ENCODE data around the gene YY2. TPM values are rescaled to one million over a fixed set of nuclear protein-coding genes. Genes with fewer than 3 reads are reported as not detected.
A peak's percentile ranks its signal among the peaks of the same experiment; 100 is the strongest.
"Not testable (repeated sequence)": the region's sequence is repeated elsewhere in the genome, so short reads cannot be mapped to it uniquely, and the experiment has no call there.

Gene YY2
- 1 to 10 TPM in 1 of 2 experiments, under 1 TPM in 1; 0.79 to 1.3 TPM for total RNA-seq

DNA sequence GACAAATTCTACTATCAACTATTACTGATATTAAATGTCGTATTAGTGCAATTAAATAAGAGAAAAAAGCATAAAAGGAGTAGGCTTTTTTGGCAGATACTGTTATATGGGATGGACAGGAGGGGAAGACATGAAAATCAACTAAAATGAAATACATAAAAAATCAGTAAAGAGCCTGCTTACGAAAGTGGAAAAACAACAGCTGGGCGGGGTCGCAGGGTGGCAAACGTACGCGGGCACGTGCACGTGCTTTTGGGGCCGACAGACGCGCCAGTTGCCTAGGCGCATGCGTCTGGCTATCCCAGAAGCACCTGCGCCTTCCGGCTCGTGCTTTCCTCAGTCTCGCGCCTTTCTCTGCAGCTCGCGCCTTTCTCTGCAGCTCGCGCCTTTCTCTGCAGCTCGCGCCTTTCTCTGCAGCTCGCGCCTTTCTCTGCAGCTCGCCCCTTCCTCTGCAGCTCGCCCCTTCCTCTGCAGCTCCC lies at the start of gene YY2:
Gene YY2, plus strand, starts transcription at position 51 of the 479 bp plus-strand sequence. CDS start 498 bp downstream, outside the sequence.
- CTCF ChIA-PET = no interaction called here
- Mint-ChIP-seq H3K9me3 (no peaks in the 10 kb centered on the region), H3K4me3 (no peak within 1 kb of the TSS), H3K27ac (no peak within 1 kb of the TSS), H3K27me3 (ENCODE audit: low read depth) (no peaks in the 10 kb centered on the region), H3K36me3 (ENCODE audit: low read depth) (peaks cover 9% of the 10 kb centered on the region), H3K4me1 (ENCODE audit: low read depth) (no peaks in the 10 kb centered on the region)
- intact Hi-C loops (cut with micrococcal nuclease) = no loop called here
- no peak for DNase-seq

GRCh38 chrX:21806691-21807090 lies 49.1 kb upstream of the YY2 start:
- no peak for DNase-seq
- no peaks in the 10 kb centered on the region for H3K27me3 Mint-ChIP-seq (ENCODE audit: low read depth)
- no peak overlapping the region for H3K4me3 Mint-ChIP-seq
- H3K36me3 Mint-ChIP-seq (ENCODE audit: low read depth) = no peaks in the 10 kb centered on the region
- no peaks in the 10 kb centered on the region for H3K9me3 Mint-ChIP-seq
- no peak overlapping the region for H3K27ac Mint-ChIP-seq
- intact Hi-C loops (cut with micrococcal nuclease) = no loop called here
- no peaks in the 10 kb centered on the region for H3K4me1 Mint-ChIP-seq (ENCODE audit: low read depth)
- CTCF ChIA-PET = no interaction called here

DNA sequence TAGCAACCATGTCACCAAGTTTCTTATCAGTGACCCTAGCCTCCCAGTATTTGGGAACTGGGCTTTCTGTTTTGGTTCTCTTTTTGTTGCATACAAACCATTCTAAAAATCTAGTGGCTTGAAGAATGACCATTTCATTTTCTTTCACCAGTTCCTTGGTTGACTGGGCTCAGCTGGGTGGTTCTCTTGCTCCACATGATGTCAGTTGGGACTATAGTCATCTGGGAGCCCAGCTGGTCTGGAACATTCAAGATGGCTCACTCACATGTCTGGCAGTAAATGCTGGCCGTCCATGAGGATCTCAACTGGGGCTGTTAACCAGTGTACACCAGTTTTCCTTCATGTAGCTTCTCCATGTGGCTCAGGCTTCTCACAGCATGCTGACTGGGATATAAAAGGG lies 44.0 kb upstream of the YY2 start:
- Mint-ChIP-seq H3K27me3 (ENCODE audit: low read depth) (no peaks in the 10 kb centered on the region), H3K9me3 (no peaks in the 10 kb centered on the region), H3K4me3 (no peak overlapping the region), H3K27ac (no peak overlapping the region), H3K4me1 (ENCODE audit: low read depth) (no peaks in the 10 kb centered on the region), H3K36me3 (ENCODE audit: low read depth) (no peaks in the 10 kb centered on the region)
- intact Hi-C loops (cut with micrococcal nuclease) = no loop called here
- CTCF ChIA-PET = no interaction called here
- no peak for DNase-seq

DNA sequence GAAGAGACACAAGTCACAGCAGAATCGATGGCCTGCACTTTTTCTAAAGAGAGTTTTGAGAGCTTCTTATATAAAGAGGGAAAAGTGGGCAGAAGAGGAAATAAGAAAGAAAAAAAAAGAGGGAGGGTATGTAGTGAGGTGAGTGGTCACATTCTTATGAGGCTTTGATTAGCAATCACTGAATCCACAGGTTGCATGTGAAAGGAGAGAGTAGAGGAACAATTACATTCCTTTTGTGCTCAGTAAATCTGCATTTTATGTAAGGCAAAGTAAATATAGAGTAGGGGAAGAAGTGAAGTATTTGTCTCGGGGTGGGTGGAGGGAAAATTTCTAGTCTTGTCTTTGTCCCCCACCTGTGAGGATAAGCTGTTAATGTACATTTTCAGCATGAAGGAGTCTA lies 43.2 kb upstream of the YY2 start:
- Mint-ChIP-seq H3K27ac (no peak overlapping the region), H3K27me3 (ENCODE audit: low read depth) (no peaks in the 10 kb centered on the region), H3K4me3 (no peak overlapping the region), H3K9me3 (no peaks in the 10 kb centered on the region), H3K36me3 (ENCODE audit: low read depth) (no peaks in the 10 kb centered on the region), H3K4me1 (ENCODE audit: low read depth) (no peaks in the 10 kb centered on the region)
- intact Hi-C loops (cut with micrococcal nuclease) = no loop called here
- DNase-seq = no peak
- CTCF ChIA-PET = no interaction called here

DNA sequence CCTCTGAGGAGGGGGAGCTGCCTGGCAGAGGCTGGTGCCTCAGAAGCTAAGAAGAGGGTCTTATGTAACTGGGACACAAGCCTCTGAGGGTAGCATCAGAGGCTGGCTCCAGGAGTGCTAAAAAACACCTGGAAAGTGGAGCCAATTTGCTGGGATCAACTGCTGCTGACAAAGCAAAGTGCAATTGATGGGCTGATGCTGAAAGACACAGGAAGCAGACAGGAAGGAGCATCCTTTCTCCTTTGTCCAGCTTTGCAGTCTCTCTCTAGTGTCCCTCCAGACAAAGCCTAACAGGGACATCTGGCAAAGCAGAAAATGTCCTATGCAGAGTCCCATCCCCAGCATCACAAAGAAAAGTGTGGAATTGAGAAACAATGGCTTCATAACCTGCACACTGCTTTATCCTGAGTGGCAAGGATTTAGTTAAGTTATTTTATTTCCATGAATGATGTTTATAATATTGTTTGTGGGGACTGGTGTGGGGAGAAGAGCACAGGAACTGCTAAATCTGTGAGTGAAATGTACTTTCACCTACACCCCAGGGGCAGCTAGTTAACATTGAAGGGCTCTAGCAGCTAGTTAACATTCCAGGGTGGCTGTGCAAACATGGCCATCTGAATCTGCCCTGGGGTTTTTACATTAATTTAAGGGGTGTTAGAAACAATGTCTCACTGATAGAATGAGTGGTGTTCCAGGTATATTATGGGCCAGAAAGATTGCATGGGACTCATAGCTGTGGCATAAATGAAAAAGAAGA lies 42.0 kb upstream of the YY2 start:
- no peak for DNase-seq
- Mint-ChIP-seq H3K36me3 (ENCODE audit: low read depth) (no peaks in the 10 kb centered on the region), H3K4me3 (no peak overlapping the region), H3K27me3 (ENCODE audit: low read depth) (no peaks in the 10 kb centered on the region), H3K27ac (no peak overlapping the region), H3K9me3 (no peaks in the 10 kb centered on the region), H3K4me1 (ENCODE audit: low read depth) (no peaks in the 10 kb centered on the region)
- intact Hi-C loops (cut with micrococcal nuclease) = no loop called here
- CTCF ChIA-PET = no interaction called here

DNA sequence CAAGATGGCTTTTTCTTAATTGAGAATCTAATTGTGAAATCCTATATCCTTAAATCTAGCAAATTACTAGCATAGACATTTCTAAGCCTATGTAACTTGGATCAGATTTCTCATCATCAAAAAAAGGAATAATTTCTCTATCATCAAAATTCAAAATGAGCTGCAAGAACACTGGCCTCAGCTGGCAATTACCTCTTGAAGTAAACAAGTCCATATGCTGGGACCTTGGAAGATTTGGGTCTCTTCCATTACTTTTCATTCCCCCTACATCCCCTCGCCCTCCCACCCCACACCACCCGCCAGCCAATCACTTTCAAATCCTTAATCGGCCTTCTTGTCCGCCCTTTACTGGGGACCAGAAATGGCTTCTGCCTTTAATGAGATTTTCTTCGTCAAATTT lies 39.7 kb upstream of the YY2 start:
- Mint-ChIP-seq H3K27me3 (ENCODE audit: low read depth) (no peaks in the 10 kb centered on the region), H3K9me3 (no peaks in the 10 kb centered on the region), H3K27ac (no peak overlapping the region), H3K4me1 (ENCODE audit: low read depth) (no peaks in the 10 kb centered on the region), H3K4me3 (no peak overlapping the region), H3K36me3 (ENCODE audit: low read depth) (no peaks in the 10 kb centered on the region)
- intact Hi-C loops (cut with micrococcal nuclease) = no loop called here
- DNase-seq = no peak
- CTCF ChIA-PET = no interaction called here

DNA sequence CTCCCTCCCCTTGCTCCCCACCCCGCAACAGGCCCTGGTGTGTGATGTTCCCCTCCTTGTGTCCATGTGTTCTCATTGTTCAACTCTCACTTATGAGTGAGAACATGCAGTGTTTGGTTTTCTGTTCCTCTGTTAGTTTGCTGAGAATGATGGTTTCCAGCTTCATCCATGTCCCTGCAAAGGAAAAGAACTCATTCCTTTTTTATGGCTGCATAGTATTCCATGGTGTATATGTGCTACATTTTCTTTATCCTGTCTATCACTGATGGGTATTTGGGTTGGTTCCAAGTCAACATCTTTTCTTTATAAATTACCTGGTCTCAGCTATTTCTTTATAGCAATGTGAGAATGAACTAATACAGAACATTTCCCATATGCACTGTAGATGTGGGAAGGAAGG lies 35.6 kb upstream of the YY2 start:
- H3K36me3 Mint-ChIP-seq (ENCODE audit: low read depth); H3K9me3 Mint-ChIP-seq; intact Hi-C loops (cut with micrococcal nuclease); DNase-seq; H3K27me3 Mint-ChIP-seq (ENCODE audit: low read depth); CTCF ChIA-PET; H3K4me1 Mint-ChIP-seq (ENCODE audit: low read depth); H3K4me3 Mint-ChIP-seq; H3K27ac Mint-ChIP-seq: not testable (repeated sequence)

- no peak for DNase-seq
- Mint-ChIP-seq H3K27ac (no peak overlapping the region), H3K4me1 (ENCODE audit: low read depth) (no peaks in the 10 kb centered on the region), H3K9me3 (no peaks in the 10 kb centered on the region), H3K27me3 (ENCODE audit: low read depth) (no peaks in the 10 kb centered on the region), H3K4me3 (no peak overlapping the region), H3K36me3 (ENCODE audit: low read depth) (no peaks in the 10 kb centered on the region)
- intact Hi-C loops (cut with micrococcal nuclease) = no loop called here
- CTCF ChIA-PET = no interaction called here
Observed at GRCh38 chrX:21821875-21822274, 33.9 kb upstream of the YY2 start.

GRCh38 chrX:21831496-21831895 lies 24.3 kb upstream of the YY2 start:
- no peak for DNase-seq
- H3K27ac Mint-ChIP-seq = no peak overlapping the region
- CTCF ChIA-PET = no interaction called here
- intact Hi-C loops (cut with micrococcal nuclease) = loop anchor here (10.0 kb wide), 1 partner anchor 1183 kb away; no protein-coding TSS in a partner anchor
- H3K27me3 Mint-ChIP-seq (ENCODE audit: low read depth) = no peaks in the 10 kb centered on the region
- no peak overlapping the region for H3K4me3 Mint-ChIP-seq
- H3K4me1 Mint-ChIP-seq (ENCODE audit: low read depth) = no peaks in the 10 kb centered on the region
- H3K9me3 Mint-ChIP-seq = no peaks in the 10 kb centered on the region
- H3K36me3 Mint-ChIP-seq (ENCODE audit: low read depth) = no peaks in the 10 kb centered on the region

- intact Hi-C loops (cut with micrococcal nuclease) = loop anchor here (5.0 to 10.0 kb wide), 3 partner anchors 460 to 1695 kb away; partner anchors contain the start of gene EIF1AX
- H3K36me3 Mint-ChIP-seq (ENCODE audit: low read depth) = no peaks in the 10 kb centered on the region
- no peak overlapping the region for H3K4me3 Mint-ChIP-seq
- H3K4me1 Mint-ChIP-seq (ENCODE audit: low read depth) = peaks cover 9% of the 10 kb centered on the region
- no peaks in the 10 kb centered on the region for H3K9me3 Mint-ChIP-seq
- CTCF ChIA-PET = no interaction called here
- no peak overlapping the region for H3K27ac Mint-ChIP-seq
- no peaks in the 10 kb centered on the region for H3K27me3 Mint-ChIP-seq (ENCODE audit: low read depth)
- no peak for DNase-seq
Observed at GRCh38 chrX:21837056-21837455, 18.7 kb upstream of the YY2 start.

DNA sequence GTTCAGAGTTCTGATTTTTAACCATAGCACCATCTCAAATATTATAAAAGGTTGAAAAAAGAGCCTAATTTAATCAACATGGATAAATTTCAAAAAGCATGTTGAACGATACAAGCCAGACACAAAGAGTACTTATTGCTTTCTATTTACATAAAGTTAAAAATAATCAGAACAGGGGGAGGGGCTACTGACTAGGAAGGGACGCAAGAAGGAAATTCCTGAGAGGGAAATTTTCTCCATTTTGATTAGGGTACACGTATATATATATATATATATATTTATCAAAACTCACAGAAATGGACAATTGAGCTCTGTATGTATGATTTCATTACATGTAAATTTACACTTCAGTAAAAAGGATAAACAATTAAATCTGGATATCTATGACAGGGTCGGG lies 16.9 kb upstream of the YY2 start:
- peaks cover 2% of the 10 kb centered on the region for H3K36me3 Mint-ChIP-seq (ENCODE audit: low read depth)
- H3K27ac Mint-ChIP-seq = peak overlapping the region; percentile 92
- peaks cover 9% of the 10 kb centered on the region for H3K4me1 Mint-ChIP-seq (ENCODE audit: low read depth)
- no peaks in the 10 kb centered on the region for H3K9me3 Mint-ChIP-seq
- H3K4me3 Mint-ChIP-seq = peak overlapping the region; percentile 81
- no peak for DNase-seq
- H3K27me3 Mint-ChIP-seq (ENCODE audit: low read depth) = no peaks in the 10 kb centered on the region
- intact Hi-C loops (cut with micrococcal nuclease) = loop anchor here (1.0 to 10.0 kb wide), 8 partner anchors 134 to 1697 kb away; partner anchors contain the start of genes EIF1AX and KLHL34
- CTCF ChIA-PET = interaction anchor here (0.7 kb wide), 1 partner anchor 90 kb away, joined by 3 read pairs; no protein-coding TSS in a partner anchor

DNA sequence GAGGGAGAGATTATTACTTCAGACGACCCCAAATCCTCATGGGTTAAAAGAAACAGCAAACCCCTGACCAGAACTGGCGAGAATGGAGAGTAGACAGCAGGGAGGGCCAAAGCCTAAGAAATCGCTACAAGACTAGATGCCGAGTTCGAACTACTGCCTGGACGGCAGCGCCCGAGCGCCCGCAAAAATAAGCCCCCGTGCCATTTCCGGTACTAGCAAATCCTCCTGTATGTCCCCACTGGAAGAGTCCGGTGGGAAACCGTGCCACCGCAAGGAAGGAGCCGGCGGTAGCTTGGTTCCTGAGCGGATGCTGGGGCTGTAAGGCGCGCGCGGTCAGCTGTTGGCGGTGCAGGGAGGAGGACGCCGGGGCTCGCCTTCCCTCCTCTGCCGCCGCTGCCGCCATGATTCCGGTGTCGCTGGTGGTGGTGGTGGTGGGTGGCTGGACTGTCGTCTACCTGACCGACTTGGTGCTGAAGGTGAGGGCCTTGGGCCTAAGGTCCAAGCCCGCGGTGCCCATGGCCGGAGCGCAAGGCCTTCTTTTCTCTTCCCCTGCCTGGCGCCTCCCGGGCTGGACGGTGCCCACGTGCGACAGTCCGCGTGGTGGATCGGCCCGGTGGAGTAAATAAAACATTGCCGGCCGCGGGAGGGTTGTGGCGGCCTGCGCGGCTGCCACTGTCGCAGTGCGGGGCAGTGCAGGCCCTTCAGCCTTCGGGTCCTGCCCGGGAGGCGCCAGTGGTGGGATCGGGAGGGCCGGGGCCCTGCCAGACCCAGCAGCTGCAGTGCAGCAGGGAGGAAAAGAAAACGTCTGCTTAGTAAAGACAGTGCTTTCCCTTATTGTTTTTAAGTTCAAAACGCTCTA lies 16.2 kb upstream of the YY2 start, which contains the start of gene MBTPS2:
Gene MBTPS2, plus strand, starts transcription at position 284 of the 859 bp plus-strand sequence. Its CDS starts 118 bp downstream, at position 402.
- CTCF ChIA-PET = interaction anchor here (0.6 to 0.7 kb wide), 2 partner anchors 89 to 135 kb away, joined by 3 read pairs; no protein-coding TSS in a partner anchor
- H3K4me1 Mint-ChIP-seq (ENCODE audit: low read depth) = peaks cover 9% of the 10 kb centered on the region
- DNase-seq = peak; percentile 86
- H3K27ac Mint-ChIP-seq = peak within 1 kb of the TSS; percentile 92
- H3K9me3 Mint-ChIP-seq = no peaks in the 10 kb centered on the region
- intact Hi-C loops (cut with micrococcal nuclease) = loop anchor here (1.0 to 10.0 kb wide), 12 partner anchors 88 to 1825 kb away; partner anchors contain the start of genes EIF1AX, KLHL34 and PRDX4
- H3K36me3 Mint-ChIP-seq (ENCODE audit: low read depth) = peaks cover 2% of the 10 kb centered on the region
- peak within 1 kb of the TSS; percentile 81 for H3K4me3 Mint-ChIP-seq
- H3K27me3 Mint-ChIP-seq (ENCODE audit: low read depth) = no peaks in the 10 kb centered on the region

Measured in activated naive CD4-positive, alpha-beta T cell treated with anti-CD3 and anti-CD28 coated beads for 36 hours (primary cell).